K562 (cell line): Measurements from ENCODE around the gene CLPSL1. TPM values are rescaled to one million over a fixed set of nuclear protein-coding genes. Genes with fewer than 3 reads are reported as not detected.

ENCODE experiments used
- CAMTA2 ChIP-seq: fragments of 250-450 bp; sonication (Bioruptor Pico); conservative IDR thresholded peaks from 2 replicates; pipeline ENCODE4 v1.5.1; 2022
- EHMT2 ChIP-seq: fragments of 450-650 bp; IDR thresholded peaks from 2 replicates; pipeline ENCODE4 v1.6.1; 2018; ENCODE audit warnings: antibody characterized with exemption
- FOXA3 ChIP-seq, 2 experiments: fragments of 450-650 bp in 1 of 2; sonication (generic) in 1 of 2; formaldehyde crosslinking; IDR thresholded peaks in 1 of 2; conservative IDR thresholded peaks in 1 of 2; 2 replicates each; pipeline versions ENCODE4 v1.4.0 to v1.8.0; 2020 to 2022; ENCODE audit warnings: mild to moderate bottlenecking in 2 of 2, missing genetic modification reagents in 1 of 2
- FOXM1 ChIP-seq, 2 experiments: fragments of 450-650 bp in 1 of 2; sonication (generic) in 1 of 2; formaldehyde crosslinking in 1 of 2; IDR thresholded peaks; 2 replicates each; pipeline versions ENCODE4 v1.6.1 to v1.9.0; 2017 to 2022; ENCODE audit warnings: low read depth in 2 of 2, mild to moderate bottlenecking in 2 of 2, missing genetic modification reagents in 1 of 2, moderate library complexity in 1 of 2
- KDM1A ChIP-seq, 2 experiments: fragments of 450-650 bp; IDR thresholded peaks; 2 replicates each; pipeline ENCODE4 v1.6.1; 2016; ENCODE audit warnings: mild to moderate bottlenecking in 2 of 2
- PHF8 ChIP-seq: fragments of 200-600 bp; sonication (generic); IDR thresholded peaks from 2 replicates; pipeline ENCODE4 v1.6.1; 2012; ENCODE audit warnings: mixed run types, mild to moderate bottlenecking, inconsistent platforms, low read length, moderate library complexity, borderline replicate concordance
- RBBP5 ChIP-seq: fragments of 200-600 bp; sonication (generic); IDR thresholded peaks from 2 replicates; pipeline ENCODE4 v1.6.1; 2012; ENCODE audit warnings: borderline replicate concordance, mild to moderate bottlenecking, low read length, control low read depth, inconsistent platforms; ENCODE audit not compliant: insufficient read depth, poor library complexity, severe bottlenecking
- SMAD2 ChIP-seq: fragments of 150-350 bp; IDR thresholded peaks from 2 replicates; pipeline ENCODE4 v1.6.1; 2014; ENCODE audit warnings: low read depth, mild to moderate bottlenecking, low read length
- TAF15 ChIP-seq: fragments of 200-400 bp; formaldehyde crosslinking; IDR thresholded peaks from 2 replicates; pipeline ENCODE4 v1.6.1; 2017; ENCODE audit warnings: mild to moderate bottlenecking, low read depth, low read length, moderate library complexity
- TCFL5 ChIP-seq: fragments of 250-450 bp; sonication (Bioruptor Pico); conservative IDR thresholded peaks from 2 replicates; pipeline ENCODE4 v1.6.1; 2021; ENCODE audit warnings: mild to moderate bottlenecking, moderate library complexity, matching md5 sums
- XRCC4 ChIP-seq: IDR thresholded peaks from one replicate; pipeline ENCODE4 v1.6.1; 2011; ENCODE audit not compliant: insufficient read depth, insufficient read length; ENCODE audit errors: extremely low read depth
- ZNF75A ChIP-seq: fragments of 450-650 bp; formaldehyde crosslinking; IDR thresholded peaks from 2 replicates; pipeline ENCODE4 v1.4.0; 2020; ENCODE audit warnings: mild to moderate bottlenecking
- polyA plus RNA-seq, 8 experiments: library from polyadenylated mRNA; depleted of rRNA in 4 of 8; stranded (reverse) in 5 of 8; unstranded in 3 of 8; fragments of >200 nt; fragmentation: Nextera tagmentation in 2 of 8; fragmentation: Illumina TruSeq in 1 of 8; extraction: Ambion mirVana in 2 of 8; extraction: Trizol in 1 of 8; gene quantifications; 2 replicates each; pipeline versions ENCODE4 v1.2.1 to v1.2.3, GENCODE V29; 2011 to 2014; ENCODE audit warnings: inconsistent platforms in 1 of 8, missing spikeins in 1 of 8
- total RNA-seq, 7 experiments: library from RNA; depleted of rRNA in 6 of 7; stranded (reverse); fragments of >200 nt in 6 of 7; fragmentation: Illumina TruSeq in 2 of 7; extraction: Trizol in 2 of 7; gene quantifications; 2 replicates each; pipeline versions ENCODE4 v1.2.1 to v1.2.3, GENCODE V29; 2011 to 2021; ENCODE audit warnings: low replicate concordance in 1 of 7
- TF ChIP-seq, protein P1 (sequence below): fragments of 250-450 bp; sonication (Bioruptor Pico); IDR thresholded peaks from 2 replicates; pipeline ENCODE4 v1.4.0; 2020; ENCODE audit warnings: borderline replicate concordance
- TF ChIP-seq, protein P2 (sequence below): fragments of 450-650 bp; IDR thresholded peaks from 2 replicates; pipeline ENCODE4 v1.6.1; 2016; ENCODE audit warnings: mild to moderate bottlenecking, moderate library complexity

Gene CLPSL1
- total and polyA plus RNA-seq, 9 of the 15 experiments (the other 6 are each of a cell fraction or from before 2014, with no cell fraction given): not detected

GRCh38 chr6:35731736-35732532 is 48.9 kb upstream of the CLPSL1 start (continued):
- TF ChIP-seq, protein P1, sequence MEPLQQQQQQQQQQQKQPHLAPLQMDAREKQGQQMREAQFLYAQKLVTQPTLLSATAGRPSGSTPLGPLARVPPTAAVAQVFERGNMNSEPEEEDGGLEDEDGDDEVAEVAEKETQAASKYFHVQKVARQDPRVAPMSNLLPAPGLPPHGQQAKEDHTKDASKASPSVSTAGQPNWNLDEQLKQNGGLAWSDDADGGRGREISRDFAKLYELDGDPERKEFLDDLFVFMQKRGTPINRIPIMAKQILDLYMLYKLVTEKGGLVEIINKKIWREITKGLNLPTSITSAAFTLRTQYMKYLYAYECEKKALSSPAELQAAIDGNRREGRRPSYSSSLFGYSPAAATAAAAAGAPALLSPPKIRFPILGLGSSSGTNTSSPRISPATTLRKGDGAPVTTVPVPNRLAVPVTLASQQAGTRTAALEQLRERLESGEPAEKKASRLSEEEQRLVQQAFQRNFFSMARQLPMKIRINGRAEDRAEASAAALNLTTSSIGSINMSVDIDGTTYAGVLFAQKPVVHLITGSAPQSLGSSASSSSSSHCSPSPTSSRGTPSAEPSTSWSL (CRISPR knock-in tag): no peak
- TF ChIP-seq TAF15: no peak
- TF ChIP-seq FOXA3 (CRISPR knock-in tag; conservative IDR thresholded peaks at IDR 0.05 in 1 of 2, IDR thresholded peaks at IDR 0.05 in 1 of 2): peak in 1 of 2 experiments; percentile 78; a peak in 2 of 4 replicates
- no peak for TF ChIP-seq XRCC4
- TF ChIP-seq, protein P2, sequence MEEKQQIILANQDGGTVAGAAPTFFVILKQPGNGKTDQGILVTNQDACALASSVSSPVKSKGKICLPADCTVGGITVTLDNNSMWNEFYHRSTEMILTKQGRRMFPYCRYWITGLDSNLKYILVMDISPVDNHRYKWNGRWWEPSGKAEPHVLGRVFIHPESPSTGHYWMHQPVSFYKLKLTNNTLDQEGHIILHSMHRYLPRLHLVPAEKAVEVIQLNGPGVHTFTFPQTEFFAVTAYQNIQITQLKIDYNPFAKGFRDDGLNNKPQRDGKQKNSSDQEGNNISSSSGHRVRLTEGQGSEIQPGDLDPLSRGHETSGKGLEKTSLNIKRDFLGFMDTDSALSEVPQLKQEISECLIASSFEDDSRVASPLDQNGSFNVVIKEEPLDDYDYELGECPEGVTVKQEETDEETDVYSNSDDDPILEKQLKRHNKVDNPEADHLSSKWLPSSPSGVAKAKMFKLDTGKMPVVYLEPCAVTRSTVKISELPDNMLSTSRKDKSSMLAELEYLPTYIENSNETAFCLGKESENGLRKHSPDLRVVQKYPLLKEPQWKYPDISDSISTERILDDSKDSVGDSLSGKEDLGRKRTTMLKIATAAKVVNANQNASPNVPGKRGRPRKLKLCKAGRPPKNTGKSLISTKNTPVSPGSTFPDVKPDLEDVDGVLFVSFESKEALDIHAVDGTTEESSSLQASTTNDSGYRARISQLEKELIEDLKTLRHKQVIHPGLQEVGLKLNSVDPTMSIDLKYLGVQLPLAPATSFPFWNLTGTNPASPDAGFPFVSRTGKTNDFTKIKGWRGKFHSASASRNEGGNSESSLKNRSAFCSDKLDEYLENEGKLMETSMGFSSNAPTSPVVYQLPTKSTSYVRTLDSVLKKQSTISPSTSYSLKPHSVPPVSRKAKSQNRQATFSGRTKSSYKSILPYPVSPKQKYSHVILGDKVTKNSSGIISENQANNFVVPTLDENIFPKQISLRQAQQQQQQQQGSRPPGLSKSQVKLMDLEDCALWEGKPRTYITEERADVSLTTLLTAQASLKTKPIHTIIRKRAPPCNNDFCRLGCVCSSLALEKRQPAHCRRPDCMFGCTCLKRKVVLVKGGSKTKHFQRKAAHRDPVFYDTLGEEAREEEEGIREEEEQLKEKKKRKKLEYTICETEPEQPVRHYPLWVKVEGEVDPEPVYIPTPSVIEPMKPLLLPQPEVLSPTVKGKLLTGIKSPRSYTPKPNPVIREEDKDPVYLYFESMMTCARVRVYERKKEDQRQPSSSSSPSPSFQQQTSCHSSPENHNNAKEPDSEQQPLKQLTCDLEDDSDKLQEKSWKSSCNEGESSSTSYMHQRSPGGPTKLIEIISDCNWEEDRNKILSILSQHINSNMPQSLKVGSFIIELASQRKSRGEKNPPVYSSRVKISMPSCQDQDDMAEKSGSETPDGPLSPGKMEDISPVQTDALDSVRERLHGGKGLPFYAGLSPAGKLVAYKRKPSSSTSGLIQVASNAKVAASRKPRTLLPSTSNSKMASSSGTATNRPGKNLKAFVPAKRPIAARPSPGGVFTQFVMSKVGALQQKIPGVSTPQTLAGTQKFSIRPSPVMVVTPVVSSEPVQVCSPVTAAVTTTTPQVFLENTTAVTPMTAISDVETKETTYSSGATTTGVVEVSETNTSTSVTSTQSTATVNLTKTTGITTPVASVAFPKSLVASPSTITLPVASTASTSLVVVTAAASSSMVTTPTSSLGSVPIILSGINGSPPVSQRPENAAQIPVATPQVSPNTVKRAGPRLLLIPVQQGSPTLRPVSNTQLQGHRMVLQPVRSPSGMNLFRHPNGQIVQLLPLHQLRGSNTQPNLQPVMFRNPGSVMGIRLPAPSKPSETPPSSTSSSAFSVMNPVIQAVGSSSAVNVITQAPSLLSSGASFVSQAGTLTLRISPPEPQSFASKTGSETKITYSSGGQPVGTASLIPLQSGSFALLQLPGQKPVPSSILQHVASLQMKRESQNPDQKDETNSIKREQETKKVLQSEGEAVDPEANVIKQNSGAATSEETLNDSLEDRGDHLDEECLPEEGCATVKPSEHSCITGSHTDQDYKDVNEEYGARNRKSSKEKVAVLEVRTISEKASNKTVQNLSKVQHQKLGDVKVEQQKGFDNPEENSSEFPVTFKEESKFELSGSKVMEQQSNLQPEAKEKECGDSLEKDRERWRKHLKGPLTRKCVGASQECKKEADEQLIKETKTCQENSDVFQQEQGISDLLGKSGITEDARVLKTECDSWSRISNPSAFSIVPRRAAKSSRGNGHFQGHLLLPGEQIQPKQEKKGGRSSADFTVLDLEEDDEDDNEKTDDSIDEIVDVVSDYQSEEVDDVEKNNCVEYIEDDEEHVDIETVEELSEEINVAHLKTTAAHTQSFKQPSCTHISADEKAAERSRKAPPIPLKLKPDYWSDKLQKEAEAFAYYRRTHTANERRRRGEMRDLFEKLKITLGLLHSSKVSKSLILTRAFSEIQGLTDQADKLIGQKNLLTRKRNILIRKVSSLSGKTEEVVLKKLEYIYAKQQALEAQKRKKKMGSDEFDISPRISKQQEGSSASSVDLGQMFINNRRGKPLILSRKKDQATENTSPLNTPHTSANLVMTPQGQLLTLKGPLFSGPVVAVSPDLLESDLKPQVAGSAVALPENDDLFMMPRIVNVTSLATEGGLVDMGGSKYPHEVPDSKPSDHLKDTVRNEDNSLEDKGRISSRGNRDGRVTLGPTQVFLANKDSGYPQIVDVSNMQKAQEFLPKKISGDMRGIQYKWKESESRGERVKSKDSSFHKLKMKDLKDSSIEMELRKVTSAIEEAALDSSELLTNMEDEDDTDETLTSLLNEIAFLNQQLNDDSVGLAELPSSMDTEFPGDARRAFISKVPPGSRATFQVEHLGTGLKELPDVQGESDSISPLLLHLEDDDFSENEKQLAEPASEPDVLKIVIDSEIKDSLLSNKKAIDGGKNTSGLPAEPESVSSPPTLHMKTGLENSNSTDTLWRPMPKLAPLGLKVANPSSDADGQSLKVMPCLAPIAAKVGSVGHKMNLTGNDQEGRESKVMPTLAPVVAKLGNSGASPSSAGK: peak; percentile 88
- peak; percentile 44; the same call in 1 of the 2 replicates for TF ChIP-seq FOXM1 (IDR thresholded peaks at IDR 0.05; ENCODE audit: low read depth)
- TF ChIP-seq FOXM1 (CRISPR knock-in tag; IDR thresholded peaks at IDR 0.05; ENCODE audit: low read depth): no peak; the same call in 1 of the 2 replicates
- TF ChIP-seq EHMT2: no peak
- no peak for TF ChIP-seq TCFL5 (CRISPR knock-in tag)
- TF ChIP-seq SMAD2: no peak
- peak; percentile 85 for TF ChIP-seq PHF8
- peak in 1 of 2 experiments; percentile 84; a peak in 3 of 4 replicates for TF ChIP-seq KDM1A (IDR thresholded peaks at IDR 0.05)
- peak; percentile 78 for TF ChIP-seq RBBP5
- no peak for TF ChIP-seq ZNF75A (CRISPR knock-in tag)
- no peak for TF ChIP-seq CAMTA2
